ENCODE data around the gene GEMIN5.
"Not testable (repeated sequence)": the region's sequence is repeated elsewhere in the genome, so short reads cannot be mapped to it uniquely, and the experiment has no call there.

The GEMIN5 gene

DNA sequence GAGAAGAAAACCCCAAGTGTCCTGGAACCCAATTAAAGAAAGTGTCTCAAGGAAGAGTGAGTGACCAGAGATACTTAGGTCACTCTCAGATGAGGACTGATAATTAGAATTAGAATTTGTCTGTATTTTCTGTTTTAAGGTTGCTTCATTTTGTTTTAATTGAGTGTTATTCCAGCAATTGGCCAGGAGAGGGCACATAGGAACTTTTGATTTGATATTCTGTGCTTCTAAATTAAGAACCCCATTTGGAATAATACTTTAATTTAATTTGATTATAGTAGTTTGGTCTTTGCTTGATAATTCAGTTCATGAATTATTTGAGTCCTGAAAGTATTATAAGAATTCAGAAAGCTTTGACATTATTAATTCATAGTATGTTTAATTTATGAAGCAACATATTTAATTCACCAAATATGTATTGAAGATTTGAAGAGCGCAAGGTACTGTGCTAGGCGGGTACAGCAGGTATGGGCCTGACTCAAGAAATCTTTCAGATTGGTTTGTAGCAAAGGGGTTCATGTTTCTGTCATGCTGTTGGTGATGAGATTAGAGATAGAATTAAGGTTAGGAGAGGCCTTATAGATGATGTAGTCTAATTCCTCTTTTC lies 7.8 kb upstream of the GEMIN5 start:
- in situ Hi-C loops (cut with MboI; ENCODE audit: low sequenced_read_pairs, unreplicated experiment): no loop called here
- DNase-seq (ENCODE audit: low spot score): no peak
- TF ChIP-seq, protein P1, sequence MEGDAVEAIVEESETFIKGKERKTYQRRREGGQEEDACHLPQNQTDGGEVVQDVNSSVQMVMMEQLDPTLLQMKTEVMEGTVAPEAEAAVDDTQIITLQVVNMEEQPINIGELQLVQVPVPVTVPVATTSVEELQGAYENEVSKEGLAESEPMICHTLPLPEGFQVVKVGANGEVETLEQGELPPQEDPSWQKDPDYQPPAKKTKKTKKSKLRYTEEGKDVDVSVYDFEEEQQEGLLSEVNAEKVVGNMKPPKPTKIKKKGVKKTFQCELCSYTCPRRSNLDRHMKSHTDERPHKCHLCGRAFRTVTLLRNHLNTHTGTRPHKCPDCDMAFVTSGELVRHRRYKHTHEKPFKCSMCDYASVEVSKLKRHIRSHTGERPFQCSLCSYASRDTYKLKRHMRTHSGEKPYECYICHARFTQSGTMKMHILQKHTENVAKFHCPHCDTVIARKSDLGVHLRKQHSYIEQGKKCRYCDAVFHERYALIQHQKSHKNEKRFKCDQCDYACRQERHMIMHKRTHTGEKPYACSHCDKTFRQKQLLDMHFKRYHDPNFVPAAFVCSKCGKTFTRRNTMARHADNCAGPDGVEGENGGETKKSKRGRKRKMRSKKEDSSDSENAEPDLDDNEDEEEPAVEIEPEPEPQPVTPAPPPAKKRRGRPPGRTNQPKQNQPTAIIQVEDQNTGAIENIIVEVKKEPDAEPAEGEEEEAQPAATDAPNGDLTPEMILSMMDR (IDR thresholded peaks at IDR 0.05; ENCODE audit: borderline replicate concordance, control extremely low read depth, extremely low read depth, insufficient read depth, missing control alignments): peak; percentile 26

DNA sequence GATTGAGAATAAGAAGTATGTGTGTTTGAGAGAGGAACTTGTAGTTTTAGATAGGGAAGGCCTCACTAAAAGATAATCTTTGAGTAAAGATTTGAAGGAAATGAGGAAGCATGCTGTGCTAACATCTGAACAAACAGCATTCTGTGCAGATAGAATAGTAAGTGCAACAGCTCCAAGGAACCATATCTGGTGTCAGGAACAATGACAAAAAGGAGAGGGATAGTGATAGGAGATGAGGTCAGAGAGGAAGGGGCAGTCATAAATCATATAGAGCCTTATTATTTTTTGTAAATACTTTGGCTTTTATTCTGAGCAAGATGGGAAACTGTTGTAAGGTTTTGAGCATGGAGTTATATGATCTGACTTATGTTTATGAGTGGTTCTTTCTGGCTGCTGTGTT lies 6.7 kb upstream of the GEMIN5 start:
- DNase-seq (ENCODE audit: low spot score): no peak
- TF ChIP-seq, protein P1 (IDR thresholded peaks at IDR 0.05; ENCODE audit: borderline replicate concordance, control extremely low read depth, extremely low read depth, insufficient read depth, missing control alignments): no peak
- in situ Hi-C loops (cut with MboI; ENCODE audit: low sequenced_read_pairs, unreplicated experiment): no loop called here

DNA sequence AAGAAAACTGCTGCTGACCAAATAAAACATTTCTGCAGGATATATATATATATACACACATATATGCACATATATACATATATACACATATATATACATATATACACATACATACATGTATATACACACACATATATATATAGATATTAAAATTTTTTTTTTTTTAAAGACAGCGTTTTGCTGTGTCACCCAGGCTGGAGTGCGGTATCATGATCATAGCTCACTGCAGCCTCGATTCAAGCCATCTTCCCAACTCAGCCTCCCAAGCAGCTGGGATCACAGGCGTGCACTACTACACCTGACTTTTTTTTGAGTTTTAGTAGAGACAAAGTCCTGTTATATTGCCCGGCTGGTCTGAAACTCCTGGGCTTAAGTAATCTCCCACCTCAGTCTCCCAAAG lies 5.5 kb upstream of the GEMIN5 start:
- TF ChIP-seq, protein P1 (IDR thresholded peaks at IDR 0.05; ENCODE audit: borderline replicate concordance, control extremely low read depth, extremely low read depth, insufficient read depth, missing control alignments): no peak
- in situ Hi-C loops (cut with MboI; ENCODE audit: low sequenced_read_pairs, unreplicated experiment): no loop called here
- no peak for DNase-seq (ENCODE audit: low spot score)

DNA sequence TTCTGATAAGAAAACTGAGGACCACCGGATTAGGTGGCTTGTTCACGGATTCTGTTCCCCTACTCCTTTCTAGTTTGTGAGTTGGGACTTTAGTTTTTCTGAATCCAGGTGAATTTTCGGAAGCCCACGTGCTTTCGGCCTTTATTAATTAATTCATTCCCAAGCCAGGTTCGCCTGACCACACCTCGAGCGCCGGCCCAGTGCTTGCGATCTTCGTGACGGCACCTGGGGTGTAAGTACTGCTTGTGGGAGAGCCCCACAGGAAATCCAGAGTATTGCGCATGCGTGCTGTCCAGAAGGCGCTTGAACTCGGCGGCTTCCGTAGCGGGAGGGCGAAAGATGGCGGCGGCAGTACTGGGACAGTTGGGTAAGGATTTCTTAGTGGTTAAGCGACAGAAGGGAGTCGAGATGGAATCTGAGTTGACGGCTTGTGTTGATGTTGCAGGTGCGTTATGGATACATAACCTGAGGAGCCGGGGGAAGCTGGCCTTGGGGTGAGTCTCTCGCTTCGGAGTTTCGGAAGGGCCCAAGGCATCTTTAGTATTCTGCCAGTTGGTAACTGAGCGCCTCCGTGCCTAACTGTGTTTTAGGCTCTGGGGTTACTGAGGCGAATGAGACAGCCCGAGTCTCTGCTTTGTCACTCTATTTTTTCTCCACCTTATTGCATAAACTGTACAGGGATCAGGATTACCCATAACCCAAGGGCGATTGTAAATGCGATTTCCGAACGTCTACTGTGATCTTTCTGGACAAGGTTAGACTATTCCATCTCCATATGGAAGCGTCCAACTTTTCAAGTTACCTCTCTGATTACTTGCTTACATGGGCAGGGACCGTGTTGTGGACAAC lies 3.0 kb upstream of the GEMIN5 start, which contains the start of gene MRPL22:
MRPL22 (plus strand) TSS at position 302 of the 849 bp plus-strand sequence; CDS start at position 340, 38 bp downstream.
- peak; percentile 90 for DNase-seq (ENCODE audit: low spot score)
- in situ Hi-C loops (cut with MboI; ENCODE audit: low sequenced_read_pairs, unreplicated experiment): no loop called here
- TF ChIP-seq, protein P1 (IDR thresholded peaks at IDR 0.05; ENCODE audit: borderline replicate concordance, control extremely low read depth, extremely low read depth, insufficient read depth, missing control alignments): no peak

DNA sequence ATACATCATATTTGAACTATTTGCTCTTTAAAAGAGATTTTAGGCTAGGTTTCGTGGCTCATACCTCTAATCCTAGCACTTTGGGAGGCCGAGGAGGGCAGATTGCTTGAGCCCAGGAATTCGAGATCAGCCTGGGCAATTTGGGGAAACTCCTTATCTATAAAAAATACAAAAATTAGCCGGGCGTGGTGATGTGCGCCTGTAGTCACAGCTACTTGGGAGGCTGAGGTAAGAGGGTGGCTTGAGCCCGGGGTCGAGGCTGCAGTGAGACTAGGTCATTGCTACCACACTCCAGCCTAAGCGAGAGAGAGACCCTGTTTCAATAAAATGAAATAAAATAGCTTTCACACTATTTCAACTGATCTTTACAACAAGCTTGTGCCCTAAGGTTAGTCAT lies 2.4 kb upstream of the GEMIN5 start:
- in situ Hi-C loops (cut with MboI; ENCODE audit: low sequenced_read_pairs, unreplicated experiment): no loop called here
- TF ChIP-seq, protein P1 (IDR thresholded peaks at IDR 0.05; ENCODE audit: borderline replicate concordance, control extremely low read depth, extremely low read depth, insufficient read depth, missing control alignments): no peak
- DNase-seq (ENCODE audit: low spot score): no peak

DNA sequence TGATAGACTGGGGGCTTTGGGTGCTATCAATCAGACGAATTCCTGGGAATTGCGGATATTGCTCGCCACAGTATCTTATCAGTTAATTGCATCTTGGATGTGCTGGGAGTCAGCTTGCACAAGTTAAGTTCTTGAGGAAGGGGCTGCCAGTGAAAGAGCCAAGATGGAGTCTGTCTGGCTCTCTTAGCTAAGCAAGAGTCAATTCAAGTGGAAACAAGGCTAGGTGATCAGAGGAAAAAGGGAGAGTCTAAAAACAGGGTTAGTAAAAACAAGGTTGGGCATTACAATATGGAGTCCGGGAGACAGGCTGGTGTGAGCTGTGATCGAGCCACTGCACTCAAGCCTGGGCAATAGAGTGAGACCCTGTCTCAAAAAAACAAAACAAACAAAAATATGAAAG lies 1.4 kb upstream of the GEMIN5 start:
- DNase-seq (ENCODE audit: low spot score); in situ Hi-C loops (cut with MboI; ENCODE audit: low sequenced_read_pairs, unreplicated experiment): not testable (repeated sequence)

DNA sequence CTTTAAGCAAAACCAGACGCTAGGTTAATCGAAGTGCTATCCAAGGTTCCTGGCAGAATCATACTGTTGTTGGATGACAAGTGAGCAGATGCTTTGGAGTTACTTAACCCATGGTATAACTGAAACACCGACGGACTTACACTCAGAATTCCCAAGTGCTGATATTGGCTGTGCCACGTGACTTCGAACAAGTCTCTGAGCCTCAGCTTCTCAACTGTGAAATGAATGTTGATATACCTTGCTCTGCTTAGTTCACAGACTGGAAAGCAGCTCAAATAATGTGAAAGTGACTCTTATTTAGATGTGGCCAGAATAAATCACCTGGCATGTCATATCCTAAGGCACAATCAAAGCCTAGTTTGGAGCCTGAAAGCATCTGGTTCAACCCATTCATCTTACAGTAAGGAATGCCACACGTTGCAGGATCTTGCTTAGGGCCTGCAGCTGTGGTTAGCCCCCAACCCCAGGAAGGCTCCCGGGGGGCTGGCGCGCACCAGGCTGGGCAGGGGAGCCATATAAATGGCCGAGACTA lies 759 bp downstream of the GEMIN5 start:
- DNase-seq (ENCODE audit: low spot score): no peak
- in situ Hi-C loops (cut with MboI; ENCODE audit: low sequenced_read_pairs, unreplicated experiment): no loop called here
- TF ChIP-seq, protein P1 (IDR thresholded peaks at IDR 0.05; ENCODE audit: borderline replicate concordance, control extremely low read depth, extremely low read depth, insufficient read depth, missing control alignments): no peak

Data from GM13976 (cell line).